Measurements from ENCODE around the gene TXNDC16.

GRCh38 chr14:52429451-52429850 is 122.9 kb downstream of the TXNDC16 start:
- TF ChIP-seq EZH2 (IDR thresholded peaks at IDR 0.05; ENCODE audit: low read length) (no peak), CTCF (optimal IDR thresholded peaks at IDR 0.05 in 1 of 3, IDR thresholded peaks at IDR 0.05 in 1 of 3, conservative IDR thresholded peaks at IDR 0.05 in 1 of 3; ENCODE audit: extremely low read depth in 1 of 3, insufficient read depth in 2 of 3, low read length in 3 of 3) (no peak)

Measured in keratinocyte (primary cell).